Esophagus squamous epithelium (tissue), 5 donors: Measurements from ENCODE around the gene PEAK1. TPM values are rescaled to one million over a fixed set of nuclear protein-coding genes. Genes with fewer than 3 reads are reported as not detected.

Experiments used
- DNase-seq: peaks from one replicate; lab custom pipeline; 2025; lab: John Stamatoyannopoulos, UW
- H3K27ac ChIP-seq, 4 donors: fragments of 200-600 bp; sonication (generic); one replicate each; pipeline ENCODE4 v1.5.1; 2016 to 2019; ENCODE audit warnings: mild to moderate bottlenecking in 1 of 4
- H3K27me3 ChIP-seq, 4 donors: fragments of 200-600 bp; sonication (generic); 1 replicate in 3 of 4; 2 replicates in 1 of 4; pipeline versions ENCODE4 v1.5.1 to v1.6.0; 2017 to 2021; ENCODE audit warnings: antibody characterized with exemption in 1 of 4
- H3K36me3 ChIP-seq, 3 donors: fragments of 200-600 bp; sonication (generic); one replicate each; pipeline ENCODE4 v1.5.1; 2016 to 2019
- H3K4me1 ChIP-seq, 3 donors: fragments of 200-600 bp; sonication (generic); one replicate each; pipeline ENCODE4 v1.5.1; 2017 to 2019
- H3K4me3 ChIP-seq, 4 donors: fragments of 200-600 bp; sonication (generic); 1 replicate in 3 of 4; 2 replicates in 1 of 4; pipeline ENCODE4 v1.5.1; 2016 to 2019; ENCODE audit warnings: mild to moderate bottlenecking in 2 of 4, moderate library complexity in 1 of 4
- H3K9me3 ChIP-seq, 3 donors: fragments of 200-600 bp; sonication (generic); one replicate each; pipeline ENCODE4 v1.5.1; 2016 to 2019
- CTCF ChIP-seq, 6 experiments: fragments of 450-650 bp in 4 of 6; fragments of 200-600 bp in 2 of 6; sonication (generic) in 2 of 6; IDR thresholded peaks; one replicate each; pipeline ENCODE4 v1.5.1; 2016 to 2019; ENCODE audit warnings: antibody characterized with exemption in 6 of 6, mild to moderate bottlenecking in 4 of 6, moderate library complexity in 4 of 6
- POLR2A ChIP-seq, 4 donors: fragments of 450-650 bp; IDR thresholded peaks; one replicate each; pipeline ENCODE4 v1.6.1; 2017; ENCODE audit warnings: antibody characterized with exemption in 4 of 4, mild to moderate bottlenecking in 4 of 4, moderate library complexity in 3 of 4
- WGBS, 2 donors: methylation state at CpG; one replicate each; pipeline ENCODE4 v1.1.5; 2018; 5-methylcytosine and 5-hydroxymethylcytosine counted together
- intact Hi-C: fragments of 100-400 bp; cut with DNase I; formaldehyde crosslinking; loops from one replicate; pipeline ENCODE4 v1.15.0; 2022
- total RNA-seq, 4 donors: library from RNA; depleted of rRNA; stranded (reverse); fragments of >200 nt; gene quantifications; one replicate each; pipeline ENCODE4 v1.1.0, GENCODE V29; 2016
- donor health status: DM: yes; HTN: yes; CAD: no.

The PEAK1 gene
- total RNA-seq, 4 donors from 2014 or later, result 8.6 to 47.3 (median 14.0) TPM

GRCh38 chr15:77107531-77108355 is 312.2 kb downstream of the PEAK1 start:
- Histone ChIP-seq H3K9me3 (no peaks in the 10 kb centered on the region), H3K27me3 (no peaks in the 10 kb centered on the region), H3K4me3 (no peak overlapping the region), H3K27ac (peak overlapping the region in 2 of 4 donors; percentile 18 to 29), H3K4me1 (peaks cover 0 to 19% (median 4%) of the 10 kb centered on the region in 3 donors), H3K36me3 (peaks cover 0 to 4% (median 0%) of the 10 kb centered on the region in 3 donors)
- DNase-seq, result no peak
- WGBS, 2 donors, result 64% methylated on average over 6 to 8 of the region's 9 CpGs
- intact Hi-C loops, result loop anchor here (5.0 kb wide), 1 partner anchor 435 kb away; no protein-coding TSS in a partner anchor
- TF ChIP-seq CTCF (IDR thresholded peaks at IDR 0.05) (peak in 5 of 6 experiments; percentile 34 to 60 (median 53)), POLR2A (IDR thresholded peaks at IDR 0.05) (no peak)

- no peak overlapping the region for H3K4me3 ChIP-seq
- no peak for DNase-seq
- intact Hi-C loops, result loop anchor here (5.0 kb wide), 1 partner anchor 435 kb away; no protein-coding TSS in a partner anchor
- WGBS, 2 donors, result 65 to 70% methylated on average over 2 of the region's 2 CpGs
- H3K36me3 ChIP-seq, result peaks cover 0 to 4% (median 0%) of the 10 kb centered on the region in 3 donors
- H3K27ac ChIP-seq, result peak overlapping the region in 1 of 4 donors; percentile 29
- TF ChIP-seq CTCF (IDR thresholded peaks at IDR 0.05), result no peak
- no peak for TF ChIP-seq POLR2A (IDR thresholded peaks at IDR 0.05)
- H3K4me1 ChIP-seq, result peaks cover 0 to 19% (median 4%) of the 10 kb centered on the region in 3 donors
- no peaks in the 10 kb centered on the region for H3K9me3 ChIP-seq
- H3K27me3 ChIP-seq, result no peaks in the 10 kb centered on the region
These were observed 312.8 kb downstream of the PEAK1 start for GRCh38 chr15:77107068-77107467.

GRCh38 chr15:77104155-77104554 is 315.7 kb downstream of the PEAK1 start:
- no peak for DNase-seq
- TF ChIP-seq CTCF (IDR thresholded peaks at IDR 0.05) (no peak), POLR2A (IDR thresholded peaks at IDR 0.05) (no peak)
- H3K4me3 ChIP-seq, result no peak overlapping the region
- no peaks in the 10 kb centered on the region for H3K36me3 ChIP-seq
- H3K27ac ChIP-seq, result no peak overlapping the region
- no peaks in the 10 kb centered on the region for H3K27me3 ChIP-seq
- peaks cover 0 to 19% (median 4%) of the 10 kb centered on the region in 3 donors for H3K4me1 ChIP-seq
- intact Hi-C loops, result no loop called here
- no peaks in the 10 kb centered on the region for H3K9me3 ChIP-seq
- 59 to 75% methylated on average over 3 of the region's 3 CpGs for WGBS, 2 donors

- 68 to 82% methylated on average over 3 to 4 of the region's 4 CpGs for whole genome bisulfite sequencing, 2 donors
- H3K27me3 ChIP-seq, result no peaks in the 10 kb centered on the region
- intact Hi-C loops, result no loop called here
- TF ChIP-seq CTCF (IDR thresholded peaks at IDR 0.05) (no peak), POLR2A (IDR thresholded peaks at IDR 0.05) (no peak)
- peaks cover 0 to 2% (median 0%) of the 10 kb centered on the region in 3 donors for H3K4me1 ChIP-seq
- no peak overlapping the region for H3K27ac ChIP-seq
- H3K9me3 ChIP-seq, result no peaks in the 10 kb centered on the region
- no peak overlapping the region for H3K4me3 ChIP-seq
- no peaks in the 10 kb centered on the region for H3K36me3 ChIP-seq
- DNase-seq, result no peak
These were observed 320.0 kb downstream of the PEAK1 start for GRCh38 chr15:77099741-77100463.

GRCh38 chr15:77098572-77098971 is 321.3 kb downstream of the PEAK1 start:
- WGBS, 2 donors, result 96 to 100% methylated on average over 1 to 4 of the region's 4 CpGs
- no peaks in the 10 kb centered on the region for H3K27me3 ChIP-seq
- no peak overlapping the region for H3K27ac ChIP-seq
- no peaks in the 10 kb centered on the region for H3K4me1 ChIP-seq
- no peaks in the 10 kb centered on the region for H3K9me3 ChIP-seq
- no peak overlapping the region for H3K4me3 ChIP-seq
- intact Hi-C loops, result no loop called here
- TF ChIP-seq CTCF (IDR thresholded peaks at IDR 0.05) (no peak), POLR2A (IDR thresholded peaks at IDR 0.05) (no peak)
- DNase-seq, result no peak
- H3K36me3 ChIP-seq, result no peaks in the 10 kb centered on the region
